HepG2 (cell line): Measurements from ENCODE around the gene COBL. TPM values are rescaled to one million over a fixed set of nuclear protein-coding genes. Genes with fewer than 3 reads are reported as not detected.

Experiments
- ATAC-seq: fragments of 200-7000 bp; cut with Tn5 transposase; 3 replicates; pipeline ENCODE4 v1.9.1; 2020; ENCODE audit warnings: mild to moderate bottlenecking, moderate library complexity
- BruUV-seq: library from RNA; stranded (reverse); fragments of 400-500 nt; replicated peaks from 2 replicates; lab custom pipeline; 2021; lab: Mats Ljungman, UMichigan
- CTCF ChIA-PET: fragments of 300-600 bp; formaldehyde crosslinking; extraction: SDS; loops from one replicate; lab custom pipeline; 2021; ENCODE audit warnings: low total read pairs, inconsistent platforms, low intra/inter-chr PET ratio; lab: Yijun Ruan, JAX
- POLR2A ChIA-PET: fragments of 350-600 bp; sonication (Branson Sonifier 250); formaldehyde crosslinking; loops from one replicate; lab custom pipeline; 2020; ENCODE audit warnings: antibody characterized with exemption, inconsistent platforms; lab: Yijun Ruan, JAX
- DNase-seq: peaks from one replicate; pipeline ENCODE4 v3.0.0-alpha.2; 2015; ENCODE audit warnings: low spot score
- FAIRE-seq: peaks from 3 replicates; lab custom pipeline; 2011; peaks lifted over from hg19 to GRCh38; lab: Jason Lieb, UNC
- H2AFZ ChIP-seq: one replicate; pipeline ENCODE4 v1.6.1; 2011; ENCODE audit warnings: low read length, inconsistent platforms
- H3K27ac ChIP-seq: fragments of 300-600 bp; 3 replicates; pipeline ENCODE4 v1.8.0; 2011; ENCODE audit warnings: mixed run types, mild to moderate bottlenecking, mixed read lengths, low read length, inconsistent platforms; ENCODE audit not compliant: insufficient read depth; ENCODE audit errors: extremely low read length
- H3K27me3 ChIP-seq, 2 experiments: fragments of 200-600 bp in 1 of 2; 2 replicates in 1 of 2; 3 replicates in 1 of 2; pipeline versions ENCODE4 v1.6.0 to v1.8.0; 2011; ENCODE audit warnings: low read length in 2 of 2, mild to moderate bottlenecking in 2 of 2, moderate library complexity in 2 of 2, inconsistent platforms in 1 of 2; ENCODE audit not compliant: insufficient read depth in 2 of 2, control insufficient read depth in 1 of 2
- H3K36me3 ChIP-seq, 2 experiments: fragments of 200-600 bp in 1 of 2; replicated peaks in 1 of 2; 2 replicates in 1 of 2; 3 replicates in 1 of 2; pipeline versions ENCODE4 v1.5.1 to v1.8.0; 2011; ENCODE audit warnings: low read length in 2 of 2, inconsistent platforms in 1 of 2; ENCODE audit not compliant: insufficient read depth in 2 of 2, control insufficient read depth in 1 of 2
- H3K4me1 ChIP-seq: 2 replicates; pipeline ENCODE4 v1.5.1; 2012; ENCODE audit warnings: low read length, inconsistent platforms; ENCODE audit not compliant: insufficient read depth
- H3K4me2 ChIP-seq: 2 replicates; pipeline ENCODE4 v1.6.0; 2011; ENCODE audit warnings: low read depth, low read length, inconsistent platforms
- H3K4me3 ChIP-seq, 3 experiments: fragments of 200-600 bp in 1 of 3; sonication (generic), shearing (Covaris generic) in 1 of 3; replicated peaks in 1 of 3; 2 replicates each; pipeline ENCODE4 v1.5.1; 2011 to 2016; ENCODE audit warnings: low read length in 3 of 3, inconsistent platforms in 2 of 3, low read depth in 2 of 3, mild to moderate bottlenecking in 2 of 3, control low read depth in 1 of 3, mixed read lengths in 1 of 3; ENCODE audit not compliant: insufficient read depth in 1 of 3
- H3K79me2 ChIP-seq: one replicate; pipeline ENCODE4 v1.6.1; 2011; ENCODE audit warnings: low read length, inconsistent platforms; ENCODE audit not compliant: insufficient read depth
- H3K9ac ChIP-seq: 2 replicates; pipeline ENCODE4 v1.6.0; 2011; ENCODE audit warnings: mild to moderate bottlenecking, low read depth, low read length, inconsistent platforms; ENCODE audit not compliant: insufficient read depth
- H3K9me3 ChIP-seq: 2 replicates; pipeline ENCODE4 v1.5.1; 2012; ENCODE audit warnings: mild to moderate bottlenecking, low read length
- H4K20me1 ChIP-seq: 2 replicates; pipeline ENCODE4 v1.6.0; 2011; ENCODE audit warnings: inconsistent platforms, mild to moderate bottlenecking, low read length, moderate library complexity; ENCODE audit not compliant: insufficient read depth
- AKNA ChIP-seq: sonication (generic); formaldehyde crosslinking; IDR thresholded peaks from 2 replicates; pipeline ENCODE4 v1.4.0; 2020; ENCODE audit warnings: missing genetic modification reagents, borderline replicate concordance
- BCL3 ChIP-seq: sonication (generic); formaldehyde crosslinking; IDR thresholded peaks from 2 replicates; pipeline ENCODE4 v1.5.1; 2020; ENCODE audit warnings: mild to moderate bottlenecking, missing genetic modification reagents, moderate library complexity
- CSRNP2 ChIP-seq: sonication (generic); formaldehyde crosslinking; conservative IDR thresholded peaks from 2 replicates; pipeline ENCODE4 v1.8.0; 2022; ENCODE audit warnings: low read depth, missing genetic modification reagents
- KDM6A ChIP-seq: IDR thresholded peaks from 2 replicates; pipeline ENCODE4 v1.6.1; 2016; ENCODE audit warnings: low read depth
- POLR2AphosphoS2 ChIP-seq: IDR thresholded peaks from 2 replicates; pipeline ENCODE4 v1.6.1; 2011; ENCODE audit warnings: low read depth, low read length, improper control_type of control experiment
- PREB ChIP-seq: sonication (generic); formaldehyde crosslinking; IDR thresholded peaks from 2 replicates; pipeline ENCODE4 v1.4.0; 2020; ENCODE audit warnings: missing genetic modification reagents
- REL ChIP-seq: sonication (generic); formaldehyde crosslinking; conservative IDR thresholded peaks from 2 replicates; pipeline ENCODE4 v1.8.0; 2022; ENCODE audit warnings: mild to moderate bottlenecking, missing genetic modification reagents, moderate library complexity
- RXRB ChIP-seq: IDR thresholded peaks from 2 replicates; pipeline ENCODE4 v1.6.1; 2016; ENCODE audit warnings: borderline replicate concordance, missing genetic modification reagents, missing compliant biosample characterization
- SALL2 ChIP-seq: sonication (generic); formaldehyde crosslinking; IDR thresholded peaks from 2 replicates; pipeline ENCODE4 v1.8.1; 2023; ENCODE audit warnings: mild to moderate bottlenecking, missing genetic modification reagents, inconsistent platforms
- TGIF2 ChIP-seq: IDR thresholded peaks from 2 replicates; pipeline ENCODE4 v1.6.1; 2016; ENCODE audit warnings: control low read depth, missing compliant biosample characterization
- TRAFD1 ChIP-seq: sonication (generic); formaldehyde crosslinking; IDR thresholded peaks from 2 replicates; pipeline ENCODE4 v1.5.1; 2020; ENCODE audit warnings: missing genetic modification reagents, mild to moderate bottlenecking, borderline replicate concordance
- U2AF1 ChIP-seq: fragments of 200-400 bp; formaldehyde crosslinking; optimal IDR thresholded peaks from 2 replicates; pipeline ENCODE3; 2017; ENCODE audit warnings: mild to moderate bottlenecking, low read depth, low read length
- ZNF674 ChIP-seq: sonication (generic); formaldehyde crosslinking; IDR thresholded peaks from 2 replicates; pipeline ENCODE4 v1.5.0; 2020; ENCODE audit warnings: low read depth, mild to moderate bottlenecking, missing genetic modification reagents
- ZNF839 ChIP-seq: sonication (generic); formaldehyde crosslinking; IDR thresholded peaks from 2 replicates; pipeline ENCODE4 v1.4.0; 2020; ENCODE audit warnings: missing genetic modification reagents, mild to moderate bottlenecking, borderline replicate concordance
- ZSCAN20 ChIP-seq: sonication (generic); formaldehyde crosslinking; IDR thresholded peaks from 2 replicates; pipeline ENCODE4 v1.4.0; 2020; ENCODE audit warnings: missing genetic modification reagents, mild to moderate bottlenecking, borderline replicate concordance
- WGBS: methylation state at CpG from one replicate; pipeline ENCODE4 v1.1.6; 2017; ENCODE audit warnings: low lambda C conversion rate; 5-methylcytosine and 5-hydroxymethylcytosine counted together
- in situ Hi-C: cut with HindIII; loops from 2 replicates; pipeline ENCODE4 v1.10.0; 2017; ENCODE audit warnings: low pct_unique_long_range_greater_than_20kb; ENCODE audit not compliant: extremely low pct_ligation_motif_present
- intact Hi-C: fragments of 100-400 bp; cut with micrococcal nuclease; formaldehyde crosslinking; loops from one replicate; pipeline ENCODE4 v1.10.0; 2022; ENCODE audit not compliant: unreplicated experiment
- polyA plus RNA-seq, 8 experiments: library from polyadenylated mRNA; depleted of rRNA in 3 of 8; stranded (reverse) in 7 of 8; unstranded in 1 of 8; fragments of >200 nt; fragmentation: Illumina TruSeq in 4 of 8; extraction: Trizol in 4 of 8; gene quantifications; 2 replicates each; pipeline versions ENCODE4 v1.2.1 to v1.2.3, GENCODE V29; 2011 to 2016; ENCODE audit warnings: low read depth in 4 of 8, missing spikeins in 1 of 8, mixed read lengths in 1 of 8; ENCODE audit not compliant: insufficient read depth in 1 of 8
- total RNA-seq, 5 experiments: library from RNA; depleted of rRNA; stranded (reverse); fragments of >200 nt; fragmentation: Illumina TruSeq; extraction: Trizol; gene quantifications; 2 replicates each; pipeline ENCODE4 v1.2.3, GENCODE V29; 2016; ENCODE audit warnings: low read depth in 1 of 5

Gene COBL
- total and polyA plus RNA-seq, 2 of the 13 experiments (the other 11 are each of a cell fraction or from before 2014, with no cell fraction given) = 3.8 to 4.9 TPM

DNA sequence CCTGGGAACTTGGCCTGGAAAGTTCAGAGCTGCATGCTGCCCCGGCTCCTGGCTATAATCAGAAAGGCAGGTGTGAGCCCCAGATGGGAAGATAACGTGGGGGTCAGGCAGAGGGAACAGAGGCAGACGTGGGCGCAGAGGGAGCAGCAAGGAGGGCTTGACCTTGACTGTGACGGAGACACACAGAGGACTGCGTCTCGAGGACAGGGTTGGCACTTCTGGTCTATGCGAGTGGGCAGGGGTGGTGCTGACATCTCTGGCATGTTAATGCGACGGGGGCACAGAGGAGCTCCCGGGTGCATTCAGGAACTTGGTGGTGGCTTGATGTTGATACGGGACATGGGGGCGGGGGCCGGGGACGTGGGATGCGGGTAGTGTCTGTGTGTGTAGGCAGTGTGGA lies 301.8 kb downstream of the COBL start:
- Histone ChIP-seq H3K9ac (no peak overlapping the region), H3K4me1 (peaks cover 17% of the 10 kb centered on the region), H4K20me1 (no peaks in the 10 kb centered on the region), H3K36me3 (no peaks in the 10 kb centered on the region), H2AFZ (no peak overlapping the region), H3K27me3 (peaks cover 2 to 27% of the 10 kb centered on the region in 2 experiments; a peak in 2 of 5 replicates), H3K4me3 (no peak overlapping the region), H3K27ac (no peak overlapping the region), H3K79me2 (no peaks in the 10 kb centered on the region), H3K9me3 (no peaks in the 10 kb centered on the region), H3K4me2 (no peak overlapping the region)
- 74% methylated on average over 13 of the region's 16 CpGs for WGBS
- DNase-seq = no peak
- no TSS peak for BruUV-seq
- in situ Hi-C loops (no loop called here), intact Hi-C loops (no loop called here)
- FAIRE-seq = no peak
- ChIA-PET POLR2A (no interaction called here), CTCF (no interaction called here)
- TF ChIP-seq PREB (CRISPR knock-in tag) = no peak
- no peak for TF ChIP-seq CSRNP2 (CRISPR knock-in tag)
- no peak for TF ChIP-seq POLR2AphosphoS2
- no peak for TF ChIP-seq SALL2
- TF ChIP-seq BCL3 (CRISPR knock-in tag) = no peak
- TF ChIP-seq TGIF2 (CRISPR knock-in tag) = no peak
- no peak for TF ChIP-seq U2AF1
- TF ChIP-seq ZNF674 (CRISPR knock-in tag) = no peak
- no peak for TF ChIP-seq AKNA
- no peak for TF ChIP-seq ZNF839 (CRISPR knock-in tag)
- no peak for TF ChIP-seq KDM6A (CRISPR knock-in tag)
- TF ChIP-seq TRAFD1 = no peak
- no peak for TF ChIP-seq REL
- no peak for TF ChIP-seq ZSCAN20 (CRISPR knock-in tag)
- TF ChIP-seq RXRB = no peak
- ATAC-seq = no peak
